ENCODE results near the gene HOXC9. TPM values are rescaled to one million over a fixed set of nuclear protein-coding genes. Genes with fewer than 3 reads are reported as not detected.

HOXC9 gene
- total RNA-seq, 6 donors from 2014 or later: 0.17 to 0.23 TPM; not detected in 4

GRCh38 chr12:54038871-54039414 is 39.0 kb downstream of the HOXC9 start:
- no peaks in the 10 kb centered on the region for H3K36me3 ChIP-seq
- ATAC-seq (ENCODE audit: low FRiP score in 2 of 2) (peak in 1 of 2 donors; percentile 28), DNase-seq (no peak)
- WGBS, 2 donors: 36 to 43% methylated on average over 5 to 9 of the region's 9 CpGs
- peaks cover 2 to 8% (median 5%) of the 10 kb centered on the region in 4 donors for H3K4me1 ChIP-seq
- peaks cover 0 to 30% (median 12%) of the 10 kb centered on the region in 4 donors for H3K27me3 ChIP-seq
- H3K4me3 ChIP-seq: no peak overlapping the region
- H3K9me3 ChIP-seq: no peaks in the 10 kb centered on the region
- H3K27ac ChIP-seq: no peak overlapping the region
- TF ChIP-seq POLR2AphosphoS5 (IDR thresholded peaks at IDR 0.05): no peak
- no peak for TF ChIP-seq EP300 (IDR thresholded peaks at IDR 0.05)
- no peak for TF ChIP-seq POLR2A (IDR thresholded peaks at IDR 0.05)
- no peak for TF ChIP-seq CTCF (IDR thresholded peaks at IDR 0.05)

- no peaks in the 10 kb centered on the region for H3K36me3 ChIP-seq
- DNase-seq (no peak), ATAC-seq (ENCODE audit: low FRiP score in 2 of 2) (peak in 1 of 2 donors; percentile 87)
- TF ChIP-seq CTCF (IDR thresholded peaks at IDR 0.05) (no peak), POLR2A (IDR thresholded peaks at IDR 0.05) (no peak), EP300 (IDR thresholded peaks at IDR 0.05) (no peak), POLR2AphosphoS5 (IDR thresholded peaks at IDR 0.05) (no peak)
- H3K9me3 ChIP-seq: no peaks in the 10 kb centered on the region
- peaks cover 0 to 23% (median 9%) of the 10 kb centered on the region in 4 donors for H3K27me3 ChIP-seq
- H3K27ac ChIP-seq: no peak overlapping the region
- WGBS, 2 donors: 20 to 22% methylated on average over 16 of the region's 16 CpGs
- H3K4me1 ChIP-seq: peaks cover 0 to 1% (median 0%) of the 10 kb centered on the region in 4 donors
- no peak overlapping the region for H3K4me3 ChIP-seq
Measured at GRCh38 chr12:54039417-54040147, 39.6 kb downstream of the HOXC9 start.

GRCh38 chr12:54040148-54040494 is 40.2 kb downstream of the HOXC9 start:
- H3K9me3 ChIP-seq: no peaks in the 10 kb centered on the region
- no peak overlapping the region for H3K4me3 ChIP-seq
- no peak overlapping the region for H3K27ac ChIP-seq
- H3K27me3 ChIP-seq: peaks cover 0 to 18% (median 7%) of the 10 kb centered on the region in 4 donors
- no peaks in the 10 kb centered on the region for H3K4me1 ChIP-seq
- ATAC-seq (ENCODE audit: low FRiP score in 2 of 2): peak in 1 of 2 donors; percentile 75
- no peak for DNase-seq
- H3K36me3 ChIP-seq: no peaks in the 10 kb centered on the region
- 42 to 48% methylated on average over 4 of the region's 4 CpGs for WGBS, 2 donors
- TF ChIP-seq EP300 (IDR thresholded peaks at IDR 0.05) (no peak), POLR2A (IDR thresholded peaks at IDR 0.05) (no peak), POLR2AphosphoS5 (IDR thresholded peaks at IDR 0.05) (no peak), CTCF (IDR thresholded peaks at IDR 0.05) (no peak)

GRCh38 chr12:54040648-54041047 is 40.7 kb downstream of the HOXC9 start:
- no peak for TF ChIP-seq CTCF (IDR thresholded peaks at IDR 0.05)
- no peak for TF ChIP-seq POLR2AphosphoS5 (IDR thresholded peaks at IDR 0.05)
- no peak for TF ChIP-seq POLR2A (IDR thresholded peaks at IDR 0.05)
- TF ChIP-seq EP300 (IDR thresholded peaks at IDR 0.05): no peak
- no peaks in the 10 kb centered on the region for H3K4me1 ChIP-seq
- no peak for DNase-seq
- H3K4me3 ChIP-seq: no peak overlapping the region
- H3K27me3 ChIP-seq: peaks cover 0 to 14% (median 6%) of the 10 kb centered on the region in 4 donors
- no peaks in the 10 kb centered on the region for H3K9me3 ChIP-seq
- WGBS, 2 donors: 50 to 63% methylated on average over 3 of the region's 3 CpGs
- ATAC-seq (ENCODE audit: low FRiP score in 2 of 2): no peak
- H3K36me3 ChIP-seq: no peaks in the 10 kb centered on the region
- no peak overlapping the region for H3K27ac ChIP-seq

Measured in upper lobe of left lung (tissue), 6 donors.